ENCODE results near the gene PAM16.

The PAM16 gene

DNA sequence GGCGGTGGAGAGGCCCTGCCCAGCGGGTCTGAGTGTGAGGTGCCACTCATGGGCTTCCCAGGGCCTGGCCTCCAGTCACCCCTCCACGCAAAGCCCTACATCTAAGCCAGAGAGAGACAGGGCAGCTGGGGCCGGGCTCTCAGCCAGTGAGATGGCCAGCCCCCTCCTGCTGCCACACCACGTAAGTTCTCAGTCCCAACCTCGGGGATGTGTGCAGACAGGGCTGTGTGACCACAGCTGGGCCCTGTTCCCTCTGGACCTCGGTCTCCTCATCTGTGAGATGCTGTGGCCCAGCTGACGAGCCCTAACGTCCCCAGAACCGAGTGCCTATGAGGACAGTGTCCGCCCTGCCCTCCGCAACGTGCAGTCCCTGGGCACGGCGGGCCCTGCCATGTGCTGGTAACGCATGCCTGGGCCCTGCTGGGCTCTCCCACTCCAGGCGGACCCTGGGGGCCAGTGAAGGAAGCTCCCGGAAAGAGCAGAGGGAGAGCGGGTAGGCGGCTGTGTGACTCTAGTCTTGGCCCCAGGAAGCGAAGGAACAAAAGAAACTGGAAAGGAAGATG lies 31.8 kb upstream of the PAM16 start:
- Histone ChIP-seq H3K36me3 (ENCODE audit: insufficient read depth, low read length) (peaks cover 4% of the 10 kb centered on the region; the same call in 1 of the 2 replicates), H3K27me3 (ENCODE audit: insufficient read depth, low read length) (no peaks in the 10 kb centered on the region), H3K4me1 (ENCODE audit: insufficient read depth, low read length) (peaks cover 1% of the 10 kb centered on the region), H3K27ac (ENCODE audit: low read depth, low read length) (no peak overlapping the region), H3K4me3 (ENCODE audit: low read length) (no peak overlapping the region), H3K9me3 (ENCODE audit: insufficient read depth, low read depth, low read length) (no peaks in the 10 kb centered on the region), H3K9ac (ENCODE audit: low read depth, low read length) (no peak overlapping the region)
- WGBS: 96% methylated on average over 21 of the region's 21 CpGs

GRCh38 chr16:4381935-4382794 lies 31.0 kb upstream of the PAM16 start:
- no peaks in the 10 kb centered on the region for H3K9me3 ChIP-seq (ENCODE audit: insufficient read depth, low read depth, low read length)
- 96% methylated on average over 55 of the region's 55 CpGs for WGBS
- H3K4me3 ChIP-seq (ENCODE audit: low read length): no peak overlapping the region
- H3K27ac ChIP-seq (ENCODE audit: low read depth, low read length): no peak overlapping the region
- H3K4me1 ChIP-seq (ENCODE audit: insufficient read depth, low read length): peaks cover 7% of the 10 kb centered on the region
- H3K36me3 ChIP-seq (ENCODE audit: insufficient read depth, low read length): peaks cover 4% of the 10 kb centered on the region; the same call in 1 of the 2 replicates
- H3K9ac ChIP-seq (ENCODE audit: low read depth, low read length): no peak overlapping the region
- H3K27me3 ChIP-seq (ENCODE audit: insufficient read depth, low read length): no peaks in the 10 kb centered on the region

GRCh38 chr16:4381072-4381934 lies 30.2 kb upstream of the PAM16 start:
- H3K9ac ChIP-seq (ENCODE audit: low read depth, low read length): no peak overlapping the region
- H3K4me3 ChIP-seq (ENCODE audit: low read length): no peak overlapping the region
- H3K27me3 ChIP-seq (ENCODE audit: insufficient read depth, low read length): no peaks in the 10 kb centered on the region
- no peaks in the 10 kb centered on the region for H3K9me3 ChIP-seq (ENCODE audit: insufficient read depth, low read depth, low read length)
- no peak overlapping the region for H3K27ac ChIP-seq (ENCODE audit: low read depth, low read length)
- 96% methylated on average over 59 of the region's 59 CpGs for WGBS
- peaks cover 10% of the 10 kb centered on the region for H3K4me1 ChIP-seq (ENCODE audit: insufficient read depth, low read length)
- peaks cover 4% of the 10 kb centered on the region; the same call in 1 of the 2 replicates for H3K36me3 ChIP-seq (ENCODE audit: insufficient read depth, low read length)

GRCh38 chr16:4380119-4381063 lies 29.3 kb upstream of the PAM16 start:
- no peaks in the 10 kb centered on the region for H3K9me3 ChIP-seq (ENCODE audit: insufficient read depth, low read depth, low read length)
- H3K27me3 ChIP-seq (ENCODE audit: insufficient read depth, low read length): no peaks in the 10 kb centered on the region
- WGBS: 86% methylated on average over 26 of the region's 26 CpGs
- H3K9ac ChIP-seq (ENCODE audit: low read depth, low read length): peak overlapping the region; percentile 43; the same call in 1 of the 2 replicates
- no peak overlapping the region for H3K4me3 ChIP-seq (ENCODE audit: low read length)
- H3K27ac ChIP-seq (ENCODE audit: low read depth, low read length): peak overlapping the region; percentile 18; the same call in 1 of the 2 replicates
- H3K36me3 ChIP-seq (ENCODE audit: insufficient read depth, low read length): peaks cover 4% of the 10 kb centered on the region; the same call in 1 of the 2 replicates
- peaks cover 10% of the 10 kb centered on the region for H3K4me1 ChIP-seq (ENCODE audit: insufficient read depth, low read length)

DNA sequence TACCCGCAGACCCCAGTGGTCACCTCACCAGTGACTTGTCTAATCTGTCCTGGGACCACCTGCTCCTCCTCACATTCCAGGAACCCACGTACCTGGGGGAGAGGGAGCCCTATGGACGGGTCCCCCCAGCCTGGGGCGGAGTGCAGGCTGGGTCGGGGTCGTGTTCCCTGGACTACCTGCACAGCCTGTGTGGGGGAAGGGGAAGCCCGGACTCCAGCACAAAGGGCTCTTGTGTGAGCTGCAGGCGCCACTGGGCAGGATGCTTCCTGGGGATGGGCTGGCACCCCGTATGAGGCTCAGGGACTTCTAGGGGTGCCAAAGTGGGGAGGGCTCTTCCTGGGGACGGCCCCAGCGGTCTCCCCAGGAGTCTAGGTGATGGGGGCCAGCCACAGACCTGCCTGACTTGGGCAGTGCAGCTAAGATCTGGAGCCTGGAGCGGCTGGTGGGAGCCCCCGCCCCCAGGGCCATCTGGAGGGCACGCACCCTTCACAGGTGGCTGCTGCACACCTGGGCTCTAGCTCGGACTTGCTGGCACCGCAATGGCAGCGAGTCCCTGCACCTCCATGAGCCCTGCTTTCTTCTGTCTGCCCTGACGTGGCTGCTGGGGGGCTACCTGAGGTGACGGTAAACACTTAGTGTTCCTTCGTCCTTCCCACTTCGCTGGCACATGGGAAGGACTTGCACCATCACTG lies 28.0 kb upstream of the PAM16 start:
- peaks cover 4% of the 10 kb centered on the region; the same call in 1 of the 2 replicates for H3K36me3 ChIP-seq (ENCODE audit: insufficient read depth, low read length)
- peaks cover 21% of the 10 kb centered on the region for H3K4me1 ChIP-seq (ENCODE audit: insufficient read depth, low read length)
- no peaks in the 10 kb centered on the region for H3K27me3 ChIP-seq (ENCODE audit: insufficient read depth, low read length)
- no peak overlapping the region for H3K9ac ChIP-seq (ENCODE audit: low read depth, low read length)
- no peaks in the 10 kb centered on the region for H3K9me3 ChIP-seq (ENCODE audit: insufficient read depth, low read depth, low read length)
- 91% methylated on average over 21 of the region's 21 CpGs for WGBS
- H3K27ac ChIP-seq (ENCODE audit: low read depth, low read length): no peak overlapping the region
- no peak overlapping the region for H3K4me3 ChIP-seq (ENCODE audit: low read length)

DNA sequence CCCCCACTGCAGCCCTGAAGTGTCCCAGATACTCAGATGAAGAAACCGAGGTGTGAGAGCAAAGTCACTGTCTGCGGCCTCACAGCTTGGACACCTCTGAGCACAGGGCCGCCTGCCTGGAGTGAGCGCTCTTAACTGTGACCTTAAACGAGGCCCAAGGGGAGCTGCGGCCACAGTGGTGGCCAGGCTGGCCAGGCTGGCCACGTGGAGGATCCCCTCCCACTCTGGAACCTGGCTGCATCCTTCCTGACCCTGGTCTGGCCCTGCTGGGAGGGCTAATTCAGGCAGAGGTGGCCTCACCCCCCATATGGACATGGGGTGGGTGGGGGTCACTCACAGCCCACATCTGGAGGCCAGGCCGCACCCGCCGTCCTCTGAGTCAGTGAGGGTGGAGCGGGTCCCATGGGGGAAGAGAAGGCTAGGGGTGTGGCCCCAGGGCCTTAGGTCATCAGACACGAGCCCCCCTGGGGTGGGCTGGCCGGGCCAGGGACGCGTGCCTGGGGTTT lies 27.1 kb upstream of the PAM16 start:
- H3K36me3 ChIP-seq (ENCODE audit: insufficient read depth, low read length): peaks cover 4% of the 10 kb centered on the region; the same call in 1 of the 2 replicates
- H3K9ac ChIP-seq (ENCODE audit: low read depth, low read length): no peak overlapping the region
- H3K4me1 ChIP-seq (ENCODE audit: insufficient read depth, low read length): peaks cover 28% of the 10 kb centered on the region

GRCh38 chr16:4377573-4378154 lies 26.5 kb upstream of the PAM16 start:
- no peak overlapping the region for H3K4me3 ChIP-seq (ENCODE audit: low read length)
- peaks cover 34% of the 10 kb centered on the region for H3K4me1 ChIP-seq (ENCODE audit: insufficient read depth, low read length)
- peak overlapping the region; percentile 64; the same call in 1 of the 2 replicates for H3K27ac ChIP-seq (ENCODE audit: low read depth, low read length)
- no peak overlapping the region; the same call in 1 of the 2 replicates for H3K9ac ChIP-seq (ENCODE audit: low read depth, low read length)
- H3K36me3 ChIP-seq (ENCODE audit: insufficient read depth, low read length): 0 out of 2 replicates have a peak, but pooled peaks cover under 1% of the 10 kb centered on the region
- H3K9me3 ChIP-seq (ENCODE audit: insufficient read depth, low read depth, low read length): no peaks in the 10 kb centered on the region
- no peaks in the 10 kb centered on the region for H3K27me3 ChIP-seq (ENCODE audit: insufficient read depth, low read length)
- WGBS: 63% methylated on average over 12 of the region's 12 CpGs

More for the DNA sequence above, 27.1 kb upstream of the PAM16 start:
- Histone ChIP-seq H3K9me3 (ENCODE audit: insufficient read depth, low read depth, low read length) (no peaks in the 10 kb centered on the region), H3K27me3 (ENCODE audit: insufficient read depth, low read length) (no peaks in the 10 kb centered on the region), H3K27ac (ENCODE audit: low read depth, low read length) (peak overlapping the region; percentile 64; the same call in 1 of the 2 replicates), H3K4me3 (ENCODE audit: low read length) (no peak overlapping the region)
- 89% methylated on average over 15 of the region's 15 CpGs for WGBS

GRCh38 chr16:4376893-4377572 lies 25.9 kb upstream of the PAM16 start:
- Histone ChIP-seq H3K9ac (ENCODE audit: low read depth, low read length) (no peak overlapping the region; the same call in 1 of the 2 replicates), H3K4me1 (ENCODE audit: insufficient read depth, low read length) (peaks cover 40% of the 10 kb centered on the region)

More at GRCh38 chr16:4376893-4377572, 25.9 kb upstream of the PAM16 start:
- Histone ChIP-seq H3K36me3 (ENCODE audit: insufficient read depth, low read length) (no peaks in the 10 kb centered on the region), H3K9me3 (ENCODE audit: insufficient read depth, low read depth, low read length) (no peaks in the 10 kb centered on the region), H3K27ac (ENCODE audit: low read depth, low read length) (peak overlapping the region; percentile 64; the same call in 1 of the 2 replicates), H3K27me3 (ENCODE audit: insufficient read depth, low read length) (no peaks in the 10 kb centered on the region), H3K4me3 (ENCODE audit: low read length) (no peak overlapping the region)
- 69% methylated on average over 26 of the region's 27 CpGs for WGBS

Data from HUES64 (cell line).